Activated naive CD8-positive, alpha-beta T cell (primary cell): ENCODE measurements around the gene CMTM4.
A peak's percentile ranks its signal among the peaks of the same experiment; 100 is the strongest.

Source experiments
- H3K27ac Mint-ChIP-seq: one replicate; pipeline ENCODE4 v1.8.0; 2021; ENCODE audit warnings: mixed read lengths
- H3K27me3 Mint-ChIP-seq: one replicate; pipeline ENCODE4 v1.8.0; 2021; ENCODE audit warnings: mixed read lengths
- H3K36me3 Mint-ChIP-seq: one replicate; pipeline ENCODE4 v1.8.0; 2021; ENCODE audit warnings: mixed read lengths
- H3K4me1 Mint-ChIP-seq: one replicate; pipeline ENCODE4 v1.8.0; 2021; ENCODE audit warnings: low read depth, mixed read lengths
- H3K4me3 Mint-ChIP-seq: one replicate; pipeline ENCODE4 v1.8.0; 2021; ENCODE audit warnings: mild to moderate bottlenecking, mixed read lengths
- H3K9me3 Mint-ChIP-seq: one replicate; pipeline ENCODE4 v1.8.0; 2021; ENCODE audit warnings: low read depth, mixed read lengths

CMTM4 gene

DNA sequence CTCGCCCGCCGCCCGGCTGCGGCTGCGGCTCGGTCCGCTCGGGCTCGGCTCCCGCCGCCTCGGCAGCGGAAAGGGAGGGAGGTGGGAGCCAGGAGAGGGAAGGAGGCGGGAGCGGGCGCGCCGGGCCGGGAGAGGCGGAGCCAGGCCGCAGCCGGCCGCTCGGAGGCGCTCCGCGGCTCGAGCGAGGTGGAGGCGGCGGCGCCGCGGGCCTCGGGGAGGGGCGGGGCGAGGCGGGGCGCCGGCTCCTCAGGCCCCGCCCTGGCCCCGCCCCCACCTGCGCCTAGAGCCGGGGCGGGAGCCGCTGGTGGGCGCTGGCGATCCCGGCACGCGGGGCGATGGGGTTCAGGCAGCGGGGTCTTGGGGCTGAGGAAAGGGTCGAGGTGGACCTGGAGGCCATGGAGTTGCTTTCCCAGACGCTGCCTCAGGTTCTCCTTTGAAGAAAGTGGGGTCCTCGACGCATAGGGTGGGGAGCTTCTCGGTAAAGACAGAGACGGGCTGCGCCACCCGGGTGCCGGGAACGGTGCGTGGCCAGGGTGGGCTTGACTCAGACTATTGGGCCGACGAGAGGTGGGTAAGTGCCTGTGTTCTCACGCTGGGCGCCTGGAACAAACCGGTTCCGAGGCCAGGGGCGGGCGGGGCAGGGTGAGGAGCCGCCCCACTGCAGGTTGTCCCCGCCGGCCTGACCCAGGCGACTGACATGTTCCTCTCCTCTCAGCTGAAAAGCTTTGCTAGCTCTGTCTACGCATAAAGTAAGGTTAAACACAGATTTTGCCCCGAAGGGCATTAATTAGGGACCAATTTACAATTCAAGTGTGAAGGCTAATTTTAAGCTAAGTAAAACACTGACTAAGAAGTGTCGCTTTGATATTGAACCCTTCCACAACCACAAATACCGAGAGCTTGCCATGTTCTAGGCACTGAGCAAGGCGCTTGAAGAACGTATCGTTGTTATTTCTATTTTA lies at the start of gene CMTM4:
Gene CMTM4, minus strand, starts transcription at position 75 of the 962 bp plus-strand sequence. CDS start 218 bp downstream, outside the sequence.
- Mint-ChIP-seq H3K4me3 (peak within 1 kb of the TSS; percentile 81), H3K9me3 (no peaks in the 10 kb centered on the region), H3K36me3 (no peaks in the 10 kb centered on the region), H3K27ac (no peak within 1 kb of the TSS), H3K27me3 (peaks cover 2% of the 10 kb centered on the region), H3K4me1 (peaks cover 15% of the 10 kb centered on the region)

DNA sequence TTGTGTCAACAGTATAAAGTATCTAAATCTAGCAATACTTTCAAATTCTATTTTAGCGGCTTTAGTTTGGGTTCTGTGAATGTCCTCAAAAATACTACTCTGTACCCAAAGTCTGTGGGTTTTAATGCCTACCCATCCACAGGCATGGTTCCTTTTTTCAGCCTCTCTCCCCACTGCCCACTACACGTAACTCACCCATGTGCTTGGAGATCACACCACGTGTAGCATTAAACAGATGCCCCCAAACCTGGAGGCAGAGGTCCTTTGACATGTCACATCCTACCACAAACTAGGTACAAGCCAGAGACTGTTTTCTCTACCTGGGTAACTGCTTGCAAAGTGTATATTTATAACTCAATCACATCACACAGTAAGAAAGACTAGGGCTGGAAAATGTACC lies 49.5 kb upstream of the CMTM4 start:
- H3K36me3 Mint-ChIP-seq: peaks cover 2% of the 10 kb centered on the region
- peaks cover 41% of the 10 kb centered on the region for H3K4me1 Mint-ChIP-seq
- H3K27ac Mint-ChIP-seq: no peak overlapping the region
- H3K4me3 Mint-ChIP-seq: no peak overlapping the region
- H3K27me3 Mint-ChIP-seq: no peaks in the 10 kb centered on the region
- H3K9me3 Mint-ChIP-seq: no peaks in the 10 kb centered on the region

DNA sequence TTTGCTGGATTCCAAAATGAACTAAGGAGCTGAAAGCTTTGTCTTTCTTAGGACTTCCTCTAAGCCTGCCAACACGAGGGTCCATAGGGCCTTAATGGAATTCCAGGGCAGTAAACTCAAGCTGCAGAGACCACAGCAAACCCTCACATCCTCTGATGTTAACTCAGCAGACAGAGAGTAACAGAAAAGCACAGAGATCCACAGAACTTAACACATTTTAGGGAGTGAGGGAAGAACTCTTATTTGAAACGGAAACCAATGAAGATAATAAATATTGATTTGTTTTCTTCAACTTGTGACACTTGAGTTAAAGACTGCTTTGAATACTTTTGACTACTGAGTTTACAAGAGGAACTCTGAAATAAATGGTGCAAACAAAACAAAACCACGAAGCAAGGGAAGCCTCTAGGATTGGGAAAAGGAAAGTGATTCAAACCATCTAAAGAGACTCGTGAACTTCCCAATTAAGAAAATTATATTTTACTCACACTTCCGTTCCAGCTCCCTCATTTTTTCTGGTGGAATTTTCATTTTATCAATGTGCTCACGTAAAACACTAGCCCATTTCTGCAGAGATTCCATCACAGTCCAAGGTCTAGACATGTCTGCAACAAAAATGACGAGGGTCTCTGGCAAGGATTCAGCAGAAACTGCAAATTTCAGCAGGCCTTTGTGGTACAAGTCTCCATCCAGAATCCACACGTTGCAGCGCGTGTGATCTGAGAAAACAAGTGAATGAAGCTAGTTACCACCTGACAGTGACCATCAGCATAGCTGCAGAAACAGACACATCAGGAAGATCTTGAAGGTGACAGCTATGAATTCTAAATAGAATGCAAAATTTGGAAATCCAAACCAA lies 45.6 kb upstream of the CMTM4 start:
- Mint-ChIP-seq H3K36me3 (peaks cover 3% of the 10 kb centered on the region), H3K27ac (no peak overlapping the region), H3K9me3 (no peaks in the 10 kb centered on the region), H3K4me1 (peaks cover 27% of the 10 kb centered on the region), H3K4me3 (no peak overlapping the region), H3K27me3 (no peaks in the 10 kb centered on the region)

DNA sequence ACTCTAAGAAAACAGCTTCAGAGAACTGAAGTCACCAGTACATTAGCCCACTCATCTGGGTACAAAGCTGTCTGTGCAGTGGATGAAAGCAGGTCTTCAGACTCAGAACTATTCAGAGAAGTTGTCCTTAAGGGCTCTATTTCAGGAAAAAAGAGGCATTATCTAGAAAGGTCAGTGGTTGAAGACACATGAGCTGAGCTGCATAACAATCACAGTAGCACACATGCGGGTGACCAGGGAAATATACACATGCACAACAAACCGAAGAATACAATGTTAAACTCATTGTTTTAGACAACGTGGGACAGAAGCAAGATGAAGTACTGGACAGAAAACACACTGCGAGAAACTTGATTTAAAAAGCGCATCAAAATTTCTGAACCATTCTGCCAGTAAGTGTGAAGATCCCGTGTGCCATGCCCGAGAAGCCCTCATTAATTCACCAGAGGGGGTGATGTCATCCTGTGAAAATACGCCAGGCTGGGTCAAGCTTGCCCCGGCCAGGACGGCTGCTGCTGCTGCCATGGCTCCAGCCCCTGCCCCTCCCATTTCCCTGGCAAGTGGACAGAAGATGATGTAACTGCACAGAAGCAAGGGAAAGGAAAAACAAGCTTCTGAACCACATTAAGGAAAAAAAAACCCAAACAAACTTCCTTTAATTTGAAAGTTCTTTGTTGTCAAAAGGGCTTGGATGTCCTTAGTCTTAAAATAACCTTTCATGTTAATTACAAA lies 44.8 kb upstream of the CMTM4 start:
- peaks cover 3% of the 10 kb centered on the region for H3K36me3 Mint-ChIP-seq
- peak overlapping the region; percentile 17 for H3K27ac Mint-ChIP-seq
- no peak overlapping the region for H3K4me3 Mint-ChIP-seq
- peaks cover 21% of the 10 kb centered on the region for H3K4me1 Mint-ChIP-seq
- no peaks in the 10 kb centered on the region for H3K27me3 Mint-ChIP-seq
- no peaks in the 10 kb centered on the region for H3K9me3 Mint-ChIP-seq

DNA sequence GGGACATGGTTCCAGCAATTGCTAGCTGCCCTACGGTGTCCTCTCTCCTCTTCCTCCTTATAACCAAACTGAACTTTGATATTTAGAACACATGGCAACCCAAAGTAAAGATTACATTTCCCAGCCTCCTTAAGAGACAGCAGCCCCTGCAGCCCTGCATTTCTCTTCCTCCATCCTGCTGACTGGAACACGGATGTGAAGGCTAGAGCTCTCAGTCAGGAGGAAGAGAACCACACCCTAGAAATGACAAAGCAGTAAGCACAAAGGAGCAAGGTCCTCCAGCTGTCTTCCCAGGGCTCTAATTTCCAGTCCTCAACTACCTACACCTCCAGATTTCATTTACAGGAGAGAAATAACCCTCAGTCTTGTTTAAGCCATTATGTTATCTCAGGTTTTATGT lies 44.0 kb upstream of the CMTM4 start:
- Mint-ChIP-seq H3K9me3 (no peaks in the 10 kb centered on the region), H3K27ac (no peak overlapping the region), H3K4me3 (no peak overlapping the region), H3K4me1 (peaks cover 18% of the 10 kb centered on the region), H3K27me3 (no peaks in the 10 kb centered on the region), H3K36me3 (peaks cover 3% of the 10 kb centered on the region)

DNA sequence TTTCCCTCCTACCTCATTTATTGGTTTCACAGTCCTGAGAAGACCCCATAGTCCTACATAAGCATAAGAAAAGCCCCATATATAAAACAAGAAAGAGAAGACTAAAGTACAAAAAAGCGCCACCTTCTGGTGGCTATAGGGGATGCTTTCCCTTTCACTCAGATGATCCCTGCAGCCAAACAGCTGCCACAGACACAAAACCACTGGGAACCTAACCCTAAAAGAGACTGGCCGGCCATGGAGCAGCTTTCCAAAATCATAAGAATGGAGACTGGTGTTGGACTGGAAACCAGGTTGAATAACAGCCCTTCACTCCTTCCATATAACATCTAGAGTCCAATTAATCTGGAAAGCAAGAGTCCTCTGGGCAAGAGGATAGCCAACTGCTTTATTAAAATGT lies 43.5 kb upstream of the CMTM4 start:
- Mint-ChIP-seq H3K4me1 (peaks cover 18% of the 10 kb centered on the region), H3K4me3 (no peak overlapping the region), H3K27me3 (no peaks in the 10 kb centered on the region), H3K9me3 (no peaks in the 10 kb centered on the region), H3K27ac (no peak overlapping the region), H3K36me3 (peaks cover 3% of the 10 kb centered on the region)

DNA sequence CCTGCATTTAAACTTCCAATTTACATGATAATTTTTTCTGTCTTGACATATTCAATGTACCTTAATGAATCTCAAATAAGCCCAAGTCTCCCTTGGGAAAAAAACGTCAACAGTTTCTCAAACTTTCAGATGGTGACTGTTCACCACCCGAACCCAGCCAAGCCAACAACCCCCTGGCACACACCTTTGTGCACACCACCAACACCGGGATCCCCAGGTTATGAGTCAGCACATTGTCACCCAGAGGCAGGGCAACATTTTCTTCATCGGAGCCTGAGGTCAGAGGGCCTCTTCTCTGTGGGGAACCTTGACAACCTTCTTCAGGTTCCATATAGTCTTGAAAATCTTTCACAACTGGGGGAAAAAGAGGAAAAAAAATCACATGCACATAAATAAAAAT lies 39.3 kb upstream of the CMTM4 start:
- peaks cover 7% of the 10 kb centered on the region for H3K36me3 Mint-ChIP-seq
- H3K27me3 Mint-ChIP-seq: no peaks in the 10 kb centered on the region
- H3K27ac Mint-ChIP-seq: peak overlapping the region; percentile 50

DNA sequence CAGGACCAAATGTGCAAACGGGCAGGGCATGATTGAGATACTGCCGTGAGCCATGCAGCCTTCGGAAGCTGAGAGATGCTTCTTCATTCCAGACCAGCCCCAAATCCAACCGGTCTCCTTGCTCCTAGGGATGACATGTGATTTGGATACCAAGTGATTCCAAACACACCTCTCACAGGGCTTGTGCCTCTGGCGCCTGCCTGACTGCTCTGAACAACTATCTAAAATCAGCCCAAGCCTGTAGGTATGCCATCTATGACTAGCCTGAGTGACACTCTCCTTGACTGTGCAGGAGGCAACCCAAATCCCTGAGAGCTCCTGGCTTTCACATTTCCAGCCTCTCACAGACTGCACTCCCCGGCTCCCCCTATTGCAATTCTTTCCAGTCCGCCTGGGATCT lies 34.6 kb upstream of the CMTM4 start:
- no peaks in the 10 kb centered on the region for H3K27me3 Mint-ChIP-seq
- H3K4me1 Mint-ChIP-seq: peaks cover 6% of the 10 kb centered on the region
- H3K36me3 Mint-ChIP-seq: peaks cover 10% of the 10 kb centered on the region
- no peaks in the 10 kb centered on the region for H3K9me3 Mint-ChIP-seq
- H3K4me3 Mint-ChIP-seq: no peak overlapping the region
- H3K27ac Mint-ChIP-seq: no peak overlapping the region

More for the DNA sequence above, 39.3 kb upstream of the CMTM4 start:
- Mint-ChIP-seq H3K9me3 (no peaks in the 10 kb centered on the region), H3K4me1 (peaks cover 13% of the 10 kb centered on the region), H3K4me3 (no peak overlapping the region)

DNA sequence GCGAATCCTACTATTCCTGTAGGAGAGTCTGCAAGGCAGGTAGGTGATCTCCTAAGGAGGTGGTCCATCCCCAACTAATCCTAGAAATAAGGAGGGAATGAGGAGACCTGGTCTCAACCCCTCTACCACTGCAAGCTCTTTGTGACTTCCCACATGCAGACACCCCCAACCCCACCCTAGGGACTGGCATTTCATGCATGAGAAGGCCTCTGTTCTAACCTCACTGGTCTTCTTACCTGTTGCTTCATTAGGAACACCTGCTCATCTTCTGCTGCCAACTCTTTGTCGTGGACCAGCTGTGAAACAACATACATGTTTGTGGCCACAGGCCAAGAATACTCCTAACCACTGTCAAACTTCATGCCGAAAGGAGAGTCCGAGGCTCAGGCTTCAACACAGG lies 32.3 kb upstream of the CMTM4 start:
- Mint-ChIP-seq H3K27ac (no peak overlapping the region), H3K4me3 (no peak overlapping the region), H3K9me3 (no peaks in the 10 kb centered on the region), H3K4me1 (peaks cover 6% of the 10 kb centered on the region), H3K27me3 (no peaks in the 10 kb centered on the region), H3K36me3 (peaks cover 10% of the 10 kb centered on the region)

DNA sequence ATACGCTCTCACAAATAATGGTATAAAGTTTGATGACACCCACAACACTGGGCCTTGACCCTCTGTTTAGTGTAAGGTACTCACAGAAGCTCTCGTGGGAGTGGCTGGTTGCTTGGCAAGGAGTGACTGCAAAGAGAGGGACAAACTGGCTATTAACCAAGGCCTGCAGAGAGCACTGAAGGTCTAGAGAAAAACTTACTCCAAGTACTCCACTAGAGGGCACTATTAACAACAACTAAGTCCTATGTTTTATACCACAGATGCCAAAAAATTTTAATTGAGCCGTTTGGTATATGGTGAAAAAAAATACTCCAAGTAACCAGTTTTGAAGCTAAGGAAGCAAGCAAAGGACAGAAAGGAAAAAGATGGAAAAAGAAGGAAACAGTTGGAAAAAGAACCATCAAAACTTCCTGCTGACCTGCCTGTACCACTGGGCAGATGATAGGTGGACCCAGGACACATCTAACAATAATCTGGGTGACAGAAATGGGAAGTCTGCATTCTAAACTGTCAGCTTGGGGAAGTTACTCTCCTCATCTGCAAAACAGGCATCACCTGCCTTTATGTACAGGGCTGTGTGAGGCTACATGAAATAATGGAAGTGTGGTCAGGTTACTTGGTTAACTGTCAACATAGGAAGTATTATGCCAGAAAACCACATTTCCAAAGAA lies 31.7 kb upstream of the CMTM4 start:
- peaks cover 12% of the 10 kb centered on the region for H3K36me3 Mint-ChIP-seq
- no peak overlapping the region for H3K4me3 Mint-ChIP-seq
- no peaks in the 10 kb centered on the region for H3K27me3 Mint-ChIP-seq
- peaks cover 6% of the 10 kb centered on the region for H3K4me1 Mint-ChIP-seq
- H3K9me3 Mint-ChIP-seq: no peaks in the 10 kb centered on the region
- peak overlapping the region; percentile 42 for H3K27ac Mint-ChIP-seq

DNA sequence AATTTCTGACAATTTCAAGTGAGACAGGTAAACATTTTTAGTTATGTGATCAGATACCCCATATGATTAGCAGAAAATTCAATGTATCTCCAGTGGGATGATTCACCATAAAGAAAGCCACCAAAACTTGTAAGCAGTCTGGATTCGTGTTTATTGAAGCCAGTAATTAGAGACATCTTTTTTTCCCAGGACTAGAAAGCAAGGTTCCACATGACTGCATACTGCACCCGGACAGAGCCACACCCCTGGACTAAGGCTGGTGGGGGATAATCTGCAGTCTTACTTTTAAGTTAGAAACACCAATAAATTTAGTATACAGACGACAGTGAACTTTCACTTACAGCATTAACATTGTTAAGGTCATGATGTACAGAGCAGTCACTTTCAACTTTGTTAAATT lies 24.2 kb upstream of the CMTM4 start:
- H3K27ac Mint-ChIP-seq: no peak overlapping the region
- H3K4me3 Mint-ChIP-seq: no peak overlapping the region
- no peaks in the 10 kb centered on the region for H3K9me3 Mint-ChIP-seq
- H3K4me1 Mint-ChIP-seq: no peaks in the 10 kb centered on the region
- no peaks in the 10 kb centered on the region for H3K27me3 Mint-ChIP-seq
- peaks cover 2% of the 10 kb centered on the region for H3K36me3 Mint-ChIP-seq

DNA sequence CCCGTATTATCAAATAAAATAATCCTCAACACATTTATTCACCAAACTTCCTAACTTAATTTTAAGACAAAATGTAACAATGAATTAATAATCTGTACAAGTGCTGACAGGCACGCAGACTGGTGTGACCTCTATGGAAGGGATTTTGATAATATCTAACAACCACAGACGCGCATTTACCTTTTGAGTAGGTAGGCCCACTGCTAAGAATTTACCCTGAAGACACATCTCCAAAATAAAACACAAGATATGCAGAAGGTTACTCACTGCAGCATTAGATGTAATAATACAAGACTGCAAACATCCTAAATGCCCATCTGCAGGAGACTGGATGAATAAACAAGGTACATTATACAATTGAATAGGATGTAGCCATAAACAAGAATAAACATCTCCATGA lies 22.7 kb upstream of the CMTM4 start:
- H3K36me3 Mint-ChIP-seq: peaks cover 2% of the 10 kb centered on the region

DNA sequence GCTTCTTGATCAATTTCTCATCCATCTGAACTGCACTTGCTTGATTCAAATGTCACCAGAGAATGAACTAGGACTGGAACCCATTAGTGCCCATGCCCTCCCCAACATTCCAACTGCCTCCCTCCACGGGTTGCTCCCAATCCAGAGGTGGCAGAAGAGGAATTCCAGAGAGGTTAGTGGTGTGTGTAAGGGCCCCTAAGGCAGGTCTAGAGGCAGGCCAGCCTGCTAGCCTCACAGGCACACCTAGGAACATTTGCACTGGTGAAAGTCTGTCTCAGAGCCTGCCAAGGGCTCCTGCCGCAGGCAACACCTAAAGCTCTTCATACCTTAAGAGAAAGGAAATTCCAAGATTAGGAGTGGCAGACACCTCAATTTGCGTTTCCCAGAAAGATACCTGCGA lies 21.2 kb upstream of the CMTM4 start:
- Mint-ChIP-seq H3K4me3 (no peak overlapping the region), H3K27me3 (no peaks in the 10 kb centered on the region), H3K27ac (no peak overlapping the region), H3K4me1 (no peaks in the 10 kb centered on the region), H3K9me3 (no peaks in the 10 kb centered on the region), H3K36me3 (no peaks in the 10 kb centered on the region)

More for the DNA sequence above, 22.7 kb upstream of the CMTM4 start:
- Mint-ChIP-seq H3K4me1 (no peaks in the 10 kb centered on the region), H3K9me3 (no peaks in the 10 kb centered on the region), H3K4me3 (no peak overlapping the region), H3K27ac (no peak overlapping the region), H3K27me3 (no peaks in the 10 kb centered on the region)

DNA sequence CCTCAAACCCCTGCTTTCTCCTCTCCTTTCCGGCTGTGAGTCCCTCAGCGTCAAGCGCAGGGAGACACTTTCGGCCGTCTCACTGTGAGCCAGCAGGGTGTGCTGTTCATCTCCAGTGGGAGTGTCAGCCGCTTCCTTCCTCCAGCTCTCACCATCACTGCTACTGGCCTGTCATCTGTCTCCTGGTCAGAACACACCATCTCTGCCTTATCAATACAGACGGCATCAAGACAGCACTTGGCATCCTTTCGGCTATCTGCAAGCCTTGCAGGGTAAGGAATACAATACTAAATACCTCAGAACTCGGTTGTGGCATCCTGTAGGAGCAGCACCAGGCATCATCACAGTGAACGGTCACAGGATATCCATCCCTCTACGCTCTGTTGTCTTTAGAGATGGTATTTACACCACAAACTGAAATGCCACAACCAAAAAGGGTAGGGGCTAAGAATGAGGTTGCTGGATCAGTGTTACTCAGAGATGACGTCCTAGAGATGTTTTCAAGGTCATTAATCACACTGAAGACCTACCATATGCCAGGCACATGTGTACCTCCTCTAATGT lies 20.7 kb upstream of the CMTM4 start:
- H3K9me3 Mint-ChIP-seq: no peaks in the 10 kb centered on the region
- peaks cover 2% of the 10 kb centered on the region for H3K36me3 Mint-ChIP-seq

More for the DNA sequence above, 20.7 kb upstream of the CMTM4 start:
- H3K4me1 Mint-ChIP-seq: no peaks in the 10 kb centered on the region
- no peak overlapping the region for H3K27ac Mint-ChIP-seq
- no peak overlapping the region for H3K4me3 Mint-ChIP-seq
- peaks cover 3% of the 10 kb centered on the region for H3K27me3 Mint-ChIP-seq
